Tibial artery (tissue), 4 donors: Measurements from ENCODE around the gene EFHC2.

Experiments
- DNase-seq, 2 donors: peaks; one replicate each; pipeline ENCODE4 v3.0.0-alpha.2; 2019
- H3K27ac ChIP-seq, 2 donors: fragments of 200-600 bp; sonication (generic) in 1 of 2; 1 replicate in 1 of 2; 2 replicates in 1 of 2; pipeline ENCODE4 v1.5.1; 2018 to 2019; ENCODE audit warnings: mild to moderate bottlenecking in 1 of 2
- H3K27me3 ChIP-seq, 2 donors: fragments of 200-600 bp; sonication (generic) in 1 of 2; one replicate each; pipeline versions ENCODE4 v1.5.1 to v1.6.0; 2016 to 2019
- H3K36me3 ChIP-seq, 3 donors: fragments of 200-600 bp; sonication (generic) in 2 of 3; one replicate each; pipeline ENCODE4 v1.5.1; 2016 to 2019; ENCODE audit warnings: mild to moderate bottlenecking in 2 of 3
- H3K4me1 ChIP-seq, 4 donors: fragments of 200-600 bp; sonication (generic) in 2 of 4; 1 replicate in 3 of 4; 2 replicates in 1 of 4; pipeline ENCODE4 v1.5.1; 2016 to 2019
- H3K4me3 ChIP-seq, 2 donors: fragments of 200-600 bp; sonication (generic) in 1 of 2; 1 replicate in 1 of 2; 2 replicates in 1 of 2; pipeline ENCODE4 v1.5.1; 2018 to 2019; ENCODE audit warnings: mild to moderate bottlenecking in 2 of 2
- H3K9me3 ChIP-seq, 3 donors: fragments of 200-600 bp; sonication (generic) in 1 of 3; one replicate each; pipeline ENCODE4 v1.5.1; 2016 to 2019
- intact Hi-C: fragments of 100-400 bp; cut with DNase I; formaldehyde crosslinking; loops from one replicate; pipeline ENCODE4 v1.15.0; 2023; ENCODE audit warnings: low total_unique reads
- TF ChIP-seq, protein P1 (sequence below), 2 experiments: fragments of 200-600 bp in 1 of 2; fragments of 450-650 bp in 1 of 2; IDR thresholded peaks; one replicate each; pipeline ENCODE4 v1.5.1; 2017 to 2019; ENCODE audit warnings: antibody characterized with exemption in 2 of 2, mild to moderate bottlenecking in 1 of 2, moderate library complexity in 1 of 2

Gene EFHC2

DNA sequence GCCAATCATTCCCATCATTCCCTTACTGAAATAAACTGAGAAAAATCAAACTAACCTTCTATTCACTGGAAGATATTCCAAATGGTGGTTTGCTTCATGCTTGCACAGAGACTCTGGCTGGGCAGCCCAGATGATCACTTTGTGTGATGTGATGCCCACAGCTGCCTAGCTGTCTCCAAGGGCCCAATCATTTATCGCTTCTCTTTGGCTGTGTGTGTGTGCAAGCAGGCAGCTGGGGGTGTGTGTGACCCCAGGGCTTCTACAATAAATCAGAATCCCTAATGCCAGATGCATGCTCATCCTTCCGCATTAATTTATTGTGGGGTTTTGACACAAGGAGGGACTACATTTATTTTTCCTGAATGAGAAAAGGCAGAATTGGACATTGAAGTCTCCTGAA lies 230.1 kb downstream of the EFHC2 start:
- no peaks in the 10 kb centered on the region for H3K36me3 ChIP-seq
- no peak for DNase-seq
- intact Hi-C loops = no loop called here
- no peaks in the 10 kb centered on the region for H3K9me3 ChIP-seq
- H3K27me3 ChIP-seq = no peaks in the 10 kb centered on the region
- TF ChIP-seq, protein P1, sequence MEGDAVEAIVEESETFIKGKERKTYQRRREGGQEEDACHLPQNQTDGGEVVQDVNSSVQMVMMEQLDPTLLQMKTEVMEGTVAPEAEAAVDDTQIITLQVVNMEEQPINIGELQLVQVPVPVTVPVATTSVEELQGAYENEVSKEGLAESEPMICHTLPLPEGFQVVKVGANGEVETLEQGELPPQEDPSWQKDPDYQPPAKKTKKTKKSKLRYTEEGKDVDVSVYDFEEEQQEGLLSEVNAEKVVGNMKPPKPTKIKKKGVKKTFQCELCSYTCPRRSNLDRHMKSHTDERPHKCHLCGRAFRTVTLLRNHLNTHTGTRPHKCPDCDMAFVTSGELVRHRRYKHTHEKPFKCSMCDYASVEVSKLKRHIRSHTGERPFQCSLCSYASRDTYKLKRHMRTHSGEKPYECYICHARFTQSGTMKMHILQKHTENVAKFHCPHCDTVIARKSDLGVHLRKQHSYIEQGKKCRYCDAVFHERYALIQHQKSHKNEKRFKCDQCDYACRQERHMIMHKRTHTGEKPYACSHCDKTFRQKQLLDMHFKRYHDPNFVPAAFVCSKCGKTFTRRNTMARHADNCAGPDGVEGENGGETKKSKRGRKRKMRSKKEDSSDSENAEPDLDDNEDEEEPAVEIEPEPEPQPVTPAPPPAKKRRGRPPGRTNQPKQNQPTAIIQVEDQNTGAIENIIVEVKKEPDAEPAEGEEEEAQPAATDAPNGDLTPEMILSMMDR (IDR thresholded peaks at IDR 0.05) = no peak
- no peak overlapping the region for H3K27ac ChIP-seq
- no peak overlapping the region for H3K4me3 ChIP-seq
- no peaks in the 10 kb centered on the region for H3K4me1 ChIP-seq

- Histone ChIP-seq H3K27ac (no peak overlapping the region), H3K4me3 (no peak overlapping the region), H3K4me1 (no peaks in the 10 kb centered on the region), H3K9me3 (peaks cover 0 to 8% (median 0%) of the 10 kb centered on the region in 3 donors), H3K36me3 (no peaks in the 10 kb centered on the region), H3K27me3 (no peaks in the 10 kb centered on the region)
- no peak for DNase-seq
- TF ChIP-seq, protein P1 (IDR thresholded peaks at IDR 0.05) = no peak
- intact Hi-C loops = no loop called here
Measured at GRCh38 chrX:44106864-44107263, 236.6 kb downstream of the EFHC2 start.

GRCh38 chrX:44105228-44105913 lies 238.1 kb downstream of the EFHC2 start:
- H3K9me3 ChIP-seq = peaks cover 0 to 8% (median 0%) of the 10 kb centered on the region in 3 donors
- no peaks in the 10 kb centered on the region for H3K27me3 ChIP-seq
- H3K36me3 ChIP-seq = no peaks in the 10 kb centered on the region
- H3K27ac ChIP-seq = no peak overlapping the region
- no peaks in the 10 kb centered on the region for H3K4me1 ChIP-seq
- H3K4me3 ChIP-seq = no peak overlapping the region
- TF ChIP-seq, protein P1 (IDR thresholded peaks at IDR 0.05) = no peak
- DNase-seq = no peak
- intact Hi-C loops = no loop called here

DNA sequence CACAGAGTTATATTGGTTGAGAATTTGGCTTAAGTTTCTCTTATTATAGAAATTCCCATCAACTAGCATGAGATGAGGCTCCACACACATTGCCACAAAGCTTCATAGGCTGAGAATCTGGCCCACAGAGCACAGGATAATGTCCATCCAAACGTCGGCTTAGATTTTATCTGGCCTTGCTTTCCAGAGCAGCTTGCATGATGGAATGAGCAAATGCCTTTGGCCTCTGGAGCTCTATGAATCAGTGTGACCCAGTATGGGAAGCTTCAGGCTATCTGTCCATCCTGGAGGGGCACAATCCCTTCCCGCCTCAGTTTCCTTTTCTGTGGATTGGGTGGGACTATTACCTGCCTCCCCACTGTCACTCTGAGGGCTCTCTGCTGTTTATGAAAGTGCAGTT lies 238.8 kb downstream of the EFHC2 start:
- no peak for DNase-seq
- no peak overlapping the region for H3K27ac ChIP-seq
- TF ChIP-seq, protein P1 (IDR thresholded peaks at IDR 0.05) = no peak
- peaks cover 0 to 8% (median 0%) of the 10 kb centered on the region in 3 donors for H3K9me3 ChIP-seq
- H3K27me3 ChIP-seq = no peaks in the 10 kb centered on the region
- H3K4me3 ChIP-seq = no peak overlapping the region
- intact Hi-C loops = no loop called here
- H3K4me1 ChIP-seq = no peaks in the 10 kb centered on the region
- H3K36me3 ChIP-seq = no peaks in the 10 kb centered on the region

- Histone ChIP-seq H3K4me3 (no peak overlapping the region), H3K9me3 (peaks cover 0 to 5% (median 0%) of the 10 kb centered on the region in 3 donors), H3K27me3 (no peaks in the 10 kb centered on the region), H3K36me3 (no peaks in the 10 kb centered on the region), H3K27ac (no peak overlapping the region), H3K4me1 (no peaks in the 10 kb centered on the region)
- TF ChIP-seq, protein P1 (IDR thresholded peaks at IDR 0.05) = no peak
- no peak for DNase-seq
- intact Hi-C loops = no loop called here
Measured at GRCh38 chrX:44101281-44101680, 242.2 kb downstream of the EFHC2 start.
